ENCODE results near the gene C16orf92. TPM values are rescaled to one million over a fixed set of nuclear protein-coding genes. Genes with fewer than 3 reads are reported as not detected.

The C16orf92 gene
- total and polyA plus RNA-seq, 2 of the 13 experiments (the other 11 are each of a cell fraction or from before 2014, with no cell fraction given), result not detected

- TF ChIP-seq AFF4 (CRISPR knock-in tag; IDR thresholded peaks at IDR 0.05), result peak; percentile 55; the same call in 1 of the 2 replicates
- TF ChIP-seq ZNF263 (CRISPR knock-in tag; IDR thresholded peaks at IDR 0.05), result peak; percentile 67; the same call in 1 of the 2 replicates
- TF ChIP-seq ZNF589 (CRISPR knock-in tag; conservative IDR thresholded peaks at IDR 0.05), result peak; percentile 60; the same call in 1 of the 2 replicates
- TF ChIP-seq ASH2L (IDR thresholded peaks at IDR 0.05; ENCODE audit: insufficient read length, low read depth, low read length), result no peak
- TF ChIP-seq MIER3 (CRISPR knock-in tag; IDR thresholded peaks at IDR 0.05; ENCODE audit: borderline replicate concordance), result no peak
- TF ChIP-seq HNF4G (IDR thresholded peaks at IDR 0.05; ENCODE audit: borderline replicate concordance, low read depth, low read length), result no peak
- TF ChIP-seq HNF4G (CRISPR knock-in tag; IDR thresholded peaks at IDR 0.05; ENCODE audit: borderline replicate concordance, low read depth), result no peak; the same call in 1 of the 2 replicates
- no peak for TF ChIP-seq FOSL2 (CRISPR knock-in tag; IDR thresholded peaks at IDR 0.05)
- TF ChIP-seq ZNF512B (CRISPR knock-in tag; IDR thresholded peaks at IDR 0.05; ENCODE audit: borderline replicate concordance), result no peak
- TF ChIP-seq GABPB1 (CRISPR knock-in tag; IDR thresholded peaks at IDR 0.05), result no peak
- no peak for TF ChIP-seq GATAD2A (CRISPR knock-in tag; IDR thresholded peaks at IDR 0.05)
- TF ChIP-seq ARID4A (CRISPR knock-in tag; IDR thresholded peaks at IDR 0.05; ENCODE audit: borderline replicate concordance), result no peak
- TF ChIP-seq ZNF780A (CRISPR knock-in tag; IDR thresholded peaks at IDR 0.05), result 0 out of 2 replicates have a peak, but pooled peaks have one; percentile 40
- TF ChIP-seq ZNF276 (CRISPR knock-in tag; IDR thresholded peaks at IDR 0.05; ENCODE audit: low read depth), result no peak
- TF ChIP-seq ZNF629 (CRISPR knock-in tag; conservative IDR thresholded peaks at IDR 0.05), result peak; percentile 5; the same call in 1 of the 2 replicates
- TF ChIP-seq ZC3H4 (CRISPR knock-in tag; IDR thresholded peaks at IDR 0.05; ENCODE audit: borderline replicate concordance), result peak; percentile 53
- TF ChIP-seq POLR2AphosphoS5 (IDR thresholded peaks at IDR 0.05; ENCODE audit: low read depth, low read length), result peak; percentile 30
Measured at GRCh38 chr16:29995324-29995910, 27.6 kb upstream of the C16orf92 start, which contains the start of gene HIRIP3 (continued).
